Type B pancreatic cell (in vitro differentiated cells): ENCODE results near the gene FBXW12. TPM values are rescaled to one million over a fixed set of nuclear protein-coding genes. Genes with fewer than 3 reads are reported as not detected.
A peak's percentile ranks its signal among the peaks of the same experiment; 100 is the strongest.

Experiments used
- DNase-seq: peaks from one replicate; pipeline ENCODE4 v3.0.0; 2021; ENCODE audit warnings: mixed read lengths; ENCODE audit not compliant: unreplicated experiment; ENCODE audit errors: extremely low spot score
- H3K27ac Mint-ChIP-seq: 2 replicates; pipeline ENCODE4 v1.8.0; 2021; ENCODE audit warnings: mild to moderate bottlenecking, mixed read lengths
- H3K27me3 Mint-ChIP-seq: 2 replicates; pipeline ENCODE4 v1.8.0; 2021; ENCODE audit warnings: mixed read lengths
- H3K36me3 Mint-ChIP-seq: 2 replicates; pipeline ENCODE4 v1.8.0; 2021; ENCODE audit warnings: mixed read lengths
- H3K4me1 Mint-ChIP-seq: one replicate; pipeline ENCODE4 v1.8.0; 2021; ENCODE audit warnings: mixed read lengths; ENCODE audit not compliant: unreplicated experiment
- H3K4me3 Mint-ChIP-seq: 2 replicates; pipeline ENCODE4 v1.8.0; 2021; ENCODE audit warnings: mild to moderate bottlenecking, mixed read lengths
- H3K9me3 Mint-ChIP-seq: 2 replicates; pipeline ENCODE4 v1.8.0; 2021; ENCODE audit warnings: mixed read lengths
- total RNA-seq: library from RNA; stranded (reverse); gene quantifications from 2 replicates; pipeline ENCODE4 v1.2.1, GENCODE V29; 2021; ENCODE audit warnings: low replicate concordance
- TF ChIP-seq, protein P1 (sequence below): fragments of 200-600 bp; sonication (generic); conservative IDR thresholded peaks from 2 replicates; pipeline ENCODE4 v1.5.0; 2021; ENCODE audit warnings: antibody characterized with exemption, mild to moderate bottlenecking

FBXW12 gene
- total RNA-seq, 1 donor from 2014 or later: not detected

DNA sequence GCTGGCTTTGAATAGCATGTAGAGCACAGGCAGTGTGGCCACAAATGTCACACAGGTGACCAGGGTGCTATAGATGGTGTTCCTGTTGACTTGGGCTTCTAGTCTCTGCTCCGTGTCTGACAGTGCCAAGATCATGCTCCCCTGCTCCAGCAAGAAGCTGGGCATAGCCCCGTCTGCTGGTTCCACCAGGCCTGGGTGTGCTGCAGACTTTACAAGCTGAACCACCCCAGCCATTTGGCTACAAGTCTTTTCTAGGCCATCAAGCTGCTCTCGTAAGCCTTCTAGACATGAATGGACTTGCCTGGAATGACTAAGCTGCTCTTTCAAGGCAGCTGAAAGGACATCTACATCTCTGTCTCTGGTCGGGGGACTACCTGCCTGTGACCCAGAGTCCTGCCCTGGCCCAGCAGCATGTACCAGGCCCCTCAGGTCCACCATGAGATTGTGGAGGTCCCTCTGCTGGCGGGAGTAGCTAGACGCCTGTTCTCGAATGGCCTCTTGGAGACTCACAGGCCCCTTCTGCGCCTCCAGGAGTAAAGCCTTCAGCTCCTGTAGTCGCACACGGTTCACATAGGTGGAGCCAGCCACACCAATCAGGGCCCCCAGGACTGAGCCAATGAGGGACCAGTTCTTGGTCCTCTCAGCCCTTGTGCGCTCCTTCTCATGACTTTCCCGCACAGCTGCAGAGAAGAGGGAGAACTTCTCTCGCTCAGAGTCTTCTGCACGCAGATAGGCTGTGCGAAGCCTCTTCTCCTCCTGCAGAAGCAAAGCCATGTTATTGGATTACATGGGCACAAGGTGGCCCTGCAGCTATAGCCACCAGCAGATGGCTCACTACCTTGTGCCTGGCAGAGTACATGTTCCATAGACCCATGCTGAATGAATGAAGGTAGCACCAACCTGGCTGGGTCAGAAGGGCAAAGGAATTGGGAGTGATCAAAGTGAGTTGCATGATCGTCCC lies 60.7 kb downstream of the FBXW12 start:
- H3K4me3 Mint-ChIP-seq: peak overlapping the region; percentile 80
- no peak for DNase-seq
- peak overlapping the region; percentile 99 for H3K27ac Mint-ChIP-seq
- H3K36me3 Mint-ChIP-seq: peaks cover 14% of the 10 kb centered on the region
- TF ChIP-seq, protein P1, sequence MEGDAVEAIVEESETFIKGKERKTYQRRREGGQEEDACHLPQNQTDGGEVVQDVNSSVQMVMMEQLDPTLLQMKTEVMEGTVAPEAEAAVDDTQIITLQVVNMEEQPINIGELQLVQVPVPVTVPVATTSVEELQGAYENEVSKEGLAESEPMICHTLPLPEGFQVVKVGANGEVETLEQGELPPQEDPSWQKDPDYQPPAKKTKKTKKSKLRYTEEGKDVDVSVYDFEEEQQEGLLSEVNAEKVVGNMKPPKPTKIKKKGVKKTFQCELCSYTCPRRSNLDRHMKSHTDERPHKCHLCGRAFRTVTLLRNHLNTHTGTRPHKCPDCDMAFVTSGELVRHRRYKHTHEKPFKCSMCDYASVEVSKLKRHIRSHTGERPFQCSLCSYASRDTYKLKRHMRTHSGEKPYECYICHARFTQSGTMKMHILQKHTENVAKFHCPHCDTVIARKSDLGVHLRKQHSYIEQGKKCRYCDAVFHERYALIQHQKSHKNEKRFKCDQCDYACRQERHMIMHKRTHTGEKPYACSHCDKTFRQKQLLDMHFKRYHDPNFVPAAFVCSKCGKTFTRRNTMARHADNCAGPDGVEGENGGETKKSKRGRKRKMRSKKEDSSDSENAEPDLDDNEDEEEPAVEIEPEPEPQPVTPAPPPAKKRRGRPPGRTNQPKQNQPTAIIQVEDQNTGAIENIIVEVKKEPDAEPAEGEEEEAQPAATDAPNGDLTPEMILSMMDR: peak; percentile 24
- H3K4me1 Mint-ChIP-seq: peaks cover 29% of the 10 kb centered on the region
- H3K27me3 Mint-ChIP-seq: no peaks in the 10 kb centered on the region
- no peaks in the 10 kb centered on the region for H3K9me3 Mint-ChIP-seq

DNA sequence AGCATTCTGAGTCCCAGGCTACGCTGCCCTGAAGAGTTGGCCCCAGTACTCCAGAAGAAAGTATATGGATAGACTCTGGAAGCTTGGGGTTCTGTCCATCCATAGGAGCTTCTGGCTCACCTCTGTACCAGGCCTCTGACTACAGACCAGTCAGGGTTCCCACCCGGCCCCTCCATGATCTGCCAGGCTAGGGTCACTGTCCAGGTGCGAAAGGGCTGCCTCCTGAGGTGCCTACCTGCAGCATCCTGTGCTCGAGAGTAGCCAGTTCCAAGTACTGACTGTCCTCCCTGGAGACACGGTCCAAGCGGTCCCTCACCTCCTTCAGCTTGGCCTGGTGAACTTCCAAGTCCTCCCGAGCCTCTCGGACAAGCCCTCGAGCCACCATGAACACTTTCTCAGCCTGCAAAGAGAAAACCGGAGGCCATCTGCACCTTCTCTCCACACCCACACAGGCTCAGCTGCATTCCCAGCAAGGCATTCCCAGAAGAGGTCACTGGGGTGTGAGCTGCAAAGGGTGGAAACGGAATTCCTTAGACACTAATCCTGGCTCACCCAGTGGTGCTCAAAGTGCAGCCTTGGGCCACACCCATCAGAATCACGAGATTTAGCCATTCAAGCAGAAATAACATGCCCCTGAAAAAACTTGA lies 61.6 kb downstream of the FBXW12 start:
- peak overlapping the region; percentile 80 for H3K4me3 Mint-ChIP-seq
- H3K9me3 Mint-ChIP-seq: no peaks in the 10 kb centered on the region
- H3K4me1 Mint-ChIP-seq: peaks cover 24% of the 10 kb centered on the region
- peaks cover 12% of the 10 kb centered on the region for H3K36me3 Mint-ChIP-seq
- H3K27me3 Mint-ChIP-seq: no peaks in the 10 kb centered on the region
- no peak for DNase-seq
- TF ChIP-seq, protein P1: no peak
- H3K27ac Mint-ChIP-seq: peak overlapping the region; percentile 99

DNA sequence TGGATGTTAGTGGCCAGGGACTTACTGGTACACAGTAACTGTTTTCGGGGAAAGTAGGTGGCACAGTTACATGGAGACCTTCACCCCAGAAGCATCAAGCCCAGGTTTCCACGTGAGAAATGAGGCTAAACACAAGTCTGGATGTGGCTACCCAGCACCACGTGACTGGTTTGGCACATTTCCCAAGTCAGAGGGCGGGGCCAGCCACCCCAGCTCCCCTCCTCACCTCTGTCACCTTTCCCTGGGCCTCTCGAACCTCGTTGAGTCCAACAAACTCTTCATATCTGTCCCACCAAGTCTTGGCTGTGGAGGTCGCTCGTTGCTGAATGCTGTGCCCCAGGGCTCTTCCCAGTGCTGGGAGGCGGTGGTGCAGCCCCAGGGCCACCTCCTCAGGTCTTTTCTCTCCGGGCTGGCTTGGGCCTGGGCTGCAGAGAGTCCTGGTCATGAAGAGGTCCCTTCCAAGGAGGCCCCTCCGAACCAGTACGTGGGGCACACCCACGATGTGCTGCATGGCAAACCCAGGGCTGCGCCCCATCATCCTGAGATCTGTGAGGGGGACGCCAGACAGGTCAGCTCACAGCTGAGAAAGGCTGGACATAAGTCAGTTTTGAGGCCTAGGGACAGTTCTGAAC lies 62.7 kb downstream of the FBXW12 start:
- Mint-ChIP-seq H3K27ac (peak overlapping the region; percentile 99), H3K27me3 (no peaks in the 10 kb centered on the region), H3K9me3 (no peaks in the 10 kb centered on the region), H3K4me3 (peak overlapping the region; percentile 80), H3K36me3 (peaks cover 12% of the 10 kb centered on the region), H3K4me1 (peaks cover 31% of the 10 kb centered on the region)
- TF ChIP-seq, protein P1: no peak
- DNase-seq: no peak

DNA sequence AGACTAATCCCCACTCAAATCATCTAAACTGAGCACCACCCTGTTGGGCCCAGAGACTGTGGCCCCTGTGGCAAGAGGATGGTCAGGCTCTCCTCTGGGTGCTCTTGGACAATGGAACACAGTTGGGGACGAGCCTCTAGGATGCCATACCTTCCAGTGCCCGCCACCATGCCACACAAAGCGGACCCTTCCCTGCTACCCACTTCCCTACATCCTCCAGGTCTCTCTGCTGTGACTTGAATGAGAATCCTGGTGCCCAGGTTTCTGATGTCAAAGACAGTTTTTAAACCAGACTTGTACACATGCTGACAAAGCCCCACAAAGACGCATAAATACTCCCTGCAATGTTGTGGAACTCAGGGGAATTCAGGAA lies 63.2 kb downstream of the FBXW12 start:
- no peak for DNase-seq
- Mint-ChIP-seq H3K4me3 (no peak overlapping the region), H3K27ac (peak overlapping the region; percentile 99), H3K9me3 (no peaks in the 10 kb centered on the region), H3K27me3 (no peaks in the 10 kb centered on the region), H3K36me3 (peaks cover 12% of the 10 kb centered on the region), H3K4me1 (peaks cover 35% of the 10 kb centered on the region)
- TF ChIP-seq, protein P1: no peak

DNA sequence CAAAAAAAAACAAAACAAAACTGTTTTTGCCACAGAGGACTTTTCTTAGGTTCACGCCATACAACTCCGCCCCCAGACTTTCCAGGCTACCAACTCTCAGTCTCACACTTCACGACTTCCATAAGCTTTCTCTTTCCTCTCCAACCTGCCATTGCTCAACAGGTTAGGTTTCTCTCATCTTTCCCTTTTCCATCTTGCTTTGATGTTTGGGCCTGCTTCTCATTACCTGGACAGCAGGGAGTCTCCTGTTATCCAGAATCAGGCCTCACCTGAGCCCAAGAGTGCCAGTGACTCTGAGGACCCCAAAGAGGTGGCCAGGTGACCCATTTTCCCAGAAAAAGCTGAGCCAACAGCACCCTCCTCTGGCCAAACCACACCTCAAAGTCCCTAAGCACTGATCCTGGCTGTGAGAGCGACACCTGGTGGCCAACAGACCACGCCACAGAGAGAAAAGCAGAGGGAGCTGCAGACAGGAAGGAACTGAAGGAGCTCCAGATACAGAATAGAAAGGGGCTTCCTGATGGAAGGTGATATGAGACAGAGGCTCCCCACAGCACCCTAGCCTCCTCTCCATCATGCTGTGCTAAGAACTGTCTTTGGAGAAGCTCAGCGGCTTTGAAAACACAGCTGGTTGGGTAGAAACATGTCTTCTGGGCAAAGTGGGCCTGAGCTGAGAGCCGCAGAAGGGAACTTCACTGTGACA lies 63.9 kb downstream of the FBXW12 start:
- Mint-ChIP-seq H3K9me3 (no peaks in the 10 kb centered on the region), H3K27ac (no peak overlapping the region), H3K4me3 (no peak overlapping the region), H3K4me1 (peaks cover 29% of the 10 kb centered on the region), H3K36me3 (peaks cover 12% of the 10 kb centered on the region), H3K27me3 (no peaks in the 10 kb centered on the region)
- TF ChIP-seq, protein P1: peak; percentile 100
- DNase-seq: peak; percentile 86
